GM12874 (cell line): ENCODE results near the gene RAD54L.

Experiments used
- CTCF ChIP-seq: IDR thresholded peaks from 2 replicates; pipeline ENCODE4 v1.5.1; 2011; ENCODE audit warnings: low read depth, mild to moderate bottlenecking, control low read depth, low read length, moderate library complexity; ENCODE audit not compliant: insufficient read depth

The RAD54L gene

DNA sequence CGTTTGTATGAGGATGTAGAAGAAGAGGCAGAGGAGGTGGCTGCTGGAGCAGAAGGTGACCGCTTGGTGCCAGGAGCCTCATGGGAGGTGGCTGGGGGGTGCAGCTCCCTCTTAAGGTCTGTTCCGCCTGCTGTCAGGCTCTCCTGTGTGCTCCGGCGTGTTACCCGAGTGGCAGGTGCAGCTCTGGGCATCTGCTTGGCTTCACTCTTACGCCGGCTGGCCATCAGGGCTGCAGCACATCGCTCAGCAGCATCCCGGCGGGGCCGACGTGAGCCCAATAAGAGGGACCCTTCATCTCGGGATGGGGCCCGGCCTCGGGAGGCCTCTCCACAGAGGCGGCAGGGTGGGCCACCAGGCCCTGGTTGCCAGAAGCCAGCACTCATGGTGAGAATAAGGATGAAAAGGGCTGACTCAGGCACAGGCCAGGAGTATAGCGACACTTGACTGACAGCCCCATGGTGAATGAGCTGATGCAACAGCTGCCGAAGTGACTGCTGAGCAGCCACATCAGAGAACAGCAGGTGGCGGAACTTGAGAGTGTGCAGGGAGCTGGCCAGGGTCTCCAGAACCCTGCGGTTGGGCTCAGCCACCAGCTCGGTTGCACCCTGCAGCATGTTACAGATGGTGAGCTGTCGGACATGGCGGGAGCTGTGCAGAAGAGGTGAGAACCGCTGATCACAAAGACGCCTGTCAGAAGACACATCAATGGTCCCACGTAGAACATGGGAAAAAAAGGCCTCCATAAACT lies 38.3 kb downstream of the RAD54L start:
- no peak for TF ChIP-seq CTCF

GRCh38 chr1:46288485-46289133 lies 41.0 kb downstream of the RAD54L start:
- TF ChIP-seq CTCF = no peak

GRCh38 chr1:46289134-46289494 lies 41.6 kb downstream of the RAD54L start:
- no peak for TF ChIP-seq CTCF

DNA sequence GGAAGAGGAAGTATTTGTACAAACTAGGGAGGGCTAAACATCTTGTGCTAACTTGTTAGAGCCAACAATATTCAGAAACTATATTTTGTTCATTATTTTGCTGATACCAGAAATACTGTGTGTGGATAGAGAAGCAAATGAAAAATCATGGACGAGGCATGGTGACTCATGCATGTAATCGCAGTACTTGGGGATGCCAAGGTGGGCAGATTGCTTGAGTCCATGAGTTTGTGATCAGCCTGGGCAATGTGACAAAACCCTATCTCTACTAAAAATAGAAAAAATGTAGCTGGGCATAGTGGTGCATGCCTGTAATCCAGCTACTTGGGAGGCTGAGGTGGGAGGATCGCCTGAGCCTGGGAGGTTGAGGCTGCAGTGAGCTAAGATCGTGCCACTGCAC lies 42.4 kb downstream of the RAD54L start:
- TF ChIP-seq CTCF = no peak

- TF ChIP-seq CTCF = no peak
These were observed 47.7 kb downstream of the RAD54L start for GRCh38 chr1:46295306-46295705.

DNA sequence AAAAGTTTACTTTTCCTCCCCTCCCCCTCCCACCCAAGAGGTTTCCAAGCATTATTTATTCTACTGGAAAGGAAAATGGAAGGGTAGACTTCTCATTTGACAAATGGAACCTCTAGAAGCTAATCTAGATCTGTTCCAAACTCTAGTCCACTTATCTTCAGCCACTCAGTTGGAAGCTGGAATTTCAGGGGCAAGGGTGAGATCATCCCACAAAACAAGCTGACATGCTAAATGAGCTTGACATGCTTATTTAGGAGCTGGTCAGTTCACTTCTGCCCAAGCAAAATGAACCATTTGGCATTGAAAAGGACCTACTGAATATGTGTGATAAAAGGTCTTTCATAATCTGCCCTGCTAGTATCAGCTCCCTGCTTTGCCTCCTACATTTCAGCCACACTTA lies 50.8 kb downstream of the RAD54L start:
- no peak for TF ChIP-seq CTCF

GRCh38 chr1:46300673-46301405 lies 53.3 kb downstream of the RAD54L start:
- no peak for TF ChIP-seq CTCF
